Measurements from ENCODE around the gene TMEM266. TPM values are rescaled to one million over a fixed set of nuclear protein-coding genes. Genes with fewer than 3 reads are reported as not detected.

The TMEM266 gene
- total and polyA plus RNA-seq, 5 donors from 2014 or later = 0.08 to 0.25 (median 0.21) TPM

- Histone ChIP-seq H3K36me3 (ENCODE audit: control insufficient read depth, insufficient read depth, low read length) (no peaks in the 10 kb centered on the region), H3K4me1 (ENCODE audit: control insufficient read depth, insufficient read depth, low read length, poor library complexity, severe bottlenecking) (peaks cover 12% of the 10 kb centered on the region), H3K27ac (ENCODE audit: insufficient read depth, low read length, poor library complexity, severe bottlenecking) (no peak overlapping the region), H3K27me3 (ENCODE audit: control insufficient read depth, insufficient read depth, low read length) (peaks cover 57% of the 10 kb centered on the region), H3K4me3 (ENCODE audit: low read depth, low read length) (peak overlapping the region; percentile 32), H3K9me3 (ENCODE audit: control insufficient read depth in 2 of 2, low read length in 2 of 2) (no peaks in the 10 kb centered on the region)
- no peak for ATAC-seq (ENCODE audit: low read depth in 2 of 2)
- Mint-ChIP-seq H3K27me3 (peaks cover 77% of the 10 kb centered on the region), H3K27ac (no peak overlapping the region), H3K9me3 (peaks cover 0 to 2% (median 0%) of the 10 kb centered on the region in 7 donors), H3K4me1 (peaks cover 0 to 24% (median 16%) of the 10 kb centered on the region in 4 donors), H3K4me3 (peak overlapping the region; percentile 68 to 86 (median 80)), H3K36me3 (no peaks in the 10 kb centered on the region)
- DNase-seq = no peak
Observed at GRCh38 chr15:76058714-76059319, 968 bp upstream of the TMEM266 start.

GRCh38 chr15:76060118-76060989, 569 bp downstream of the TMEM266 start:
- peaks cover 12% of the 10 kb centered on the region for H3K4me1 ChIP-seq (ENCODE audit: control insufficient read depth, insufficient read depth, low read length, poor library complexity, severe bottlenecking)
- peaks cover 85% of the 10 kb centered on the region for H3K27me3 Mint-ChIP-seq
- H3K9me3 Mint-ChIP-seq = peaks cover 0 to 5% (median 0%) of the 10 kb centered on the region in 7 donors
- H3K27me3 ChIP-seq (ENCODE audit: control insufficient read depth, insufficient read depth, low read length) = peaks cover 70% of the 10 kb centered on the region
- no peak overlapping the region for H3K27ac Mint-ChIP-seq
- H3K36me3 Mint-ChIP-seq = no peaks in the 10 kb centered on the region
- peaks cover 0 to 29% (median 18%) of the 10 kb centered on the region in 4 donors for H3K4me1 Mint-ChIP-seq
- H3K9me3 ChIP-seq (ENCODE audit: control insufficient read depth in 2 of 2, low read length in 2 of 2) = no peaks in the 10 kb centered on the region
- DNase-seq = no peak
- no peaks in the 10 kb centered on the region for H3K36me3 ChIP-seq (ENCODE audit: control insufficient read depth, insufficient read depth, low read length)
- H3K4me3 ChIP-seq (ENCODE audit: low read depth, low read length) = no peak overlapping the region
- no peak overlapping the region for H3K27ac ChIP-seq (ENCODE audit: insufficient read depth, low read length, poor library complexity, severe bottlenecking)
- ATAC-seq (ENCODE audit: low read depth in 2 of 2) = no peak
- H3K4me3 Mint-ChIP-seq = peak overlapping the region; percentile 1 to 81 (median 74)

GRCh38 chr15:76061700-76062099, 1.9 kb downstream of the TMEM266 start:
- Mint-ChIP-seq H3K4me3 (peak overlapping the region in 1 of 4 donors; percentile 15), H3K4me1 (peaks cover 0 to 35% (median 18%) of the 10 kb centered on the region in 4 donors), H3K36me3 (no peaks in the 10 kb centered on the region), H3K27ac (no peak overlapping the region), H3K27me3 (peaks cover 84% of the 10 kb centered on the region), H3K9me3 (peaks cover 0 to 6% (median 0%) of the 10 kb centered on the region in 7 donors)
- no peak overlapping the region for H3K4me3 ChIP-seq (ENCODE audit: low read depth, low read length)
- H3K27ac ChIP-seq (ENCODE audit: insufficient read depth, low read length, poor library complexity, severe bottlenecking) = no peak overlapping the region
- H3K36me3 ChIP-seq (ENCODE audit: control insufficient read depth, insufficient read depth, low read length) = no peaks in the 10 kb centered on the region
- no peaks in the 10 kb centered on the region for H3K9me3 ChIP-seq (ENCODE audit: control insufficient read depth in 2 of 2, low read length in 2 of 2)
- peaks cover 12% of the 10 kb centered on the region for H3K4me1 ChIP-seq (ENCODE audit: control insufficient read depth, insufficient read depth, low read length, poor library complexity, severe bottlenecking)
- no peak for ATAC-seq (ENCODE audit: low read depth in 2 of 2)
- peaks cover 72% of the 10 kb centered on the region for H3K27me3 ChIP-seq (ENCODE audit: control insufficient read depth, insufficient read depth, low read length)
- no peak for DNase-seq

- peaks cover 83% of the 10 kb centered on the region for H3K27me3 Mint-ChIP-seq
Observed at GRCh38 chr15:76062286-76062685, 2.5 kb downstream of the TMEM266 start.

GRCh38 chr15:76064375-76064774, 4.6 kb downstream of the TMEM266 start:
- Mint-ChIP-seq H3K4me3 (no peak overlapping the region), H3K27me3 (peaks cover 79% of the 10 kb centered on the region), H3K36me3 (no peaks in the 10 kb centered on the region), H3K4me1 (peaks cover 0 to 17% (median 5%) of the 10 kb centered on the region in 4 donors), H3K9me3 (peaks cover 0 to 6% (median 0%) of the 10 kb centered on the region in 7 donors), H3K27ac (no peak overlapping the region)
- no peak for ATAC-seq (ENCODE audit: low read depth in 2 of 2)
- Histone ChIP-seq H3K27ac (ENCODE audit: insufficient read depth, low read length, poor library complexity, severe bottlenecking) (no peak overlapping the region), H3K4me1 (ENCODE audit: control insufficient read depth, insufficient read depth, low read length, poor library complexity, severe bottlenecking) (peaks cover 2% of the 10 kb centered on the region), H3K4me3 (ENCODE audit: low read depth, low read length) (no peak overlapping the region), H3K9me3 (ENCODE audit: control insufficient read depth in 2 of 2, low read length in 2 of 2) (no peaks in the 10 kb centered on the region), H3K36me3 (ENCODE audit: control insufficient read depth, insufficient read depth, low read length) (no peaks in the 10 kb centered on the region), H3K27me3 (ENCODE audit: control insufficient read depth, insufficient read depth, low read length) (peaks cover 52% of the 10 kb centered on the region)
- no peak for DNase-seq

More at GRCh38 chr15:76062286-76062685, 2.5 kb downstream of the TMEM266 start:
- H3K9me3 Mint-ChIP-seq = peaks cover 0 to 6% (median 0%) of the 10 kb centered on the region in 7 donors
- Histone ChIP-seq H3K27me3 (ENCODE audit: control insufficient read depth, insufficient read depth, low read length) (peaks cover 69% of the 10 kb centered on the region), H3K36me3 (ENCODE audit: control insufficient read depth, insufficient read depth, low read length) (no peaks in the 10 kb centered on the region), H3K4me1 (ENCODE audit: control insufficient read depth, insufficient read depth, low read length, poor library complexity, severe bottlenecking) (peaks cover 10% of the 10 kb centered on the region), H3K4me3 (ENCODE audit: low read depth, low read length) (no peak overlapping the region), H3K9me3 (ENCODE audit: control insufficient read depth in 2 of 2, low read length in 2 of 2) (no peaks in the 10 kb centered on the region), H3K27ac (ENCODE audit: insufficient read depth, low read length, poor library complexity, severe bottlenecking) (no peak overlapping the region)
- H3K4me1 Mint-ChIP-seq = peaks cover 0 to 29% (median 13%) of the 10 kb centered on the region in 4 donors
- H3K4me3 Mint-ChIP-seq = no peak overlapping the region
- DNase-seq = no peak
- no peak for ATAC-seq (ENCODE audit: low read depth in 2 of 2)
- no peaks in the 10 kb centered on the region for H3K36me3 Mint-ChIP-seq
- no peak overlapping the region for H3K27ac Mint-ChIP-seq

GRCh38 chr15:76065245-76065644, 5.5 kb downstream of the TMEM266 start:
- ATAC-seq (ENCODE audit: low read depth in 2 of 2) (peak; percentile 37 to 52), DNase-seq (peak in 1 of 3 donors; percentile 49)
- Histone ChIP-seq H3K4me3 (ENCODE audit: low read depth, low read length) (no peak overlapping the region), H3K36me3 (ENCODE audit: control insufficient read depth, insufficient read depth, low read length) (no peaks in the 10 kb centered on the region), H3K27me3 (ENCODE audit: control insufficient read depth, insufficient read depth, low read length) (peaks cover 51% of the 10 kb centered on the region), H3K4me1 (ENCODE audit: control insufficient read depth, insufficient read depth, low read length, poor library complexity, severe bottlenecking) (no peaks in the 10 kb centered on the region), H3K27ac (ENCODE audit: insufficient read depth, low read length, poor library complexity, severe bottlenecking) (no peak overlapping the region), H3K9me3 (ENCODE audit: control insufficient read depth in 2 of 2, low read length in 2 of 2) (no peaks in the 10 kb centered on the region)
- H3K4me1 Mint-ChIP-seq = peaks cover 0 to 14% (median 4%) of the 10 kb centered on the region in 4 donors
- H3K27ac Mint-ChIP-seq = no peak overlapping the region
- no peak overlapping the region for H3K4me3 Mint-ChIP-seq
- peaks cover 82% of the 10 kb centered on the region for H3K27me3 Mint-ChIP-seq
- H3K9me3 Mint-ChIP-seq = peaks cover 0 to 6% (median 0%) of the 10 kb centered on the region in 7 donors
- no peaks in the 10 kb centered on the region for H3K36me3 Mint-ChIP-seq

GRCh38 chr15:76065793-76066192, 6.0 kb downstream of the TMEM266 start:
- Mint-ChIP-seq H3K36me3 (no peaks in the 10 kb centered on the region), H3K4me3 (no peak overlapping the region), H3K27ac (no peak overlapping the region), H3K9me3 (peaks cover 0 to 6% (median 0%) of the 10 kb centered on the region in 7 donors), H3K4me1 (peaks cover 0 to 12% (median 2%) of the 10 kb centered on the region in 4 donors), H3K27me3 (peaks cover 77% of the 10 kb centered on the region)
- ATAC-seq (ENCODE audit: low read depth in 2 of 2) (no peak), DNase-seq (no peak)
- Histone ChIP-seq H3K9me3 (ENCODE audit: control insufficient read depth in 2 of 2, low read length in 2 of 2) (no peaks in the 10 kb centered on the region), H3K27me3 (ENCODE audit: control insufficient read depth, insufficient read depth, low read length) (peaks cover 46% of the 10 kb centered on the region), H3K36me3 (ENCODE audit: control insufficient read depth, insufficient read depth, low read length) (no peaks in the 10 kb centered on the region), H3K4me1 (ENCODE audit: control insufficient read depth, insufficient read depth, low read length, poor library complexity, severe bottlenecking) (no peaks in the 10 kb centered on the region), H3K4me3 (ENCODE audit: low read depth, low read length) (no peak overlapping the region), H3K27ac (ENCODE audit: insufficient read depth, low read length, poor library complexity, severe bottlenecking) (no peak overlapping the region)
